GM21528 (cell line): ENCODE data around the gene SLC6A4.
"Not testable (repeated sequence)": the region's sequence is repeated elsewhere in the genome, so short reads cannot be mapped to it uniquely, and the experiment has no call there.

Experiments used
- ATAC-seq: cut with Tn5 transposase; IDR thresholded peaks from one replicate; pipeline ENCODE4 v1.9.1; 2021; ENCODE audit warnings: mild to moderate bottlenecking, moderate library complexity; ENCODE audit not compliant: unreplicated experiment, low FRiP score

The SLC6A4 gene

DNA sequence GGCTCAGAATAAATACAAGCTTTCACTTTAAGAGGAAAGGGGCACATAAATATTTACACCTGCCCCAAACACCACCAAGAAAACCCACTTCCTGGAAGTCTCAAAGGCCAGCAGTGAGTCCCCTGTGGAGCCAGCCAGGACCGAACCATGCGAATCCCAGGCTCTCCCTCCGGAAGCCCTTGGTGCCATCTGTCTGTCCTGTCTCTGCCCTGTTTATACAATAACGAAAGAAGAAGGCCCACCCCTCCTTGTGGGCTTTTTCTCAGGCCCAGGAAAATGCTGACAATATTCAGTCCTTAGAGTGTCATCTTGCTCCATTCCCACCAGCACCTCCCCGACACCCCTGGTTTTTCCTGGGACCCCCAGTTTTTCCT, 3.6 kb upstream of the SLC6A4 start:
- no peak for ATAC-seq

- no peak for ATAC-seq
Observed at GRCh38 chr17:30238387-30239088, 3.0 kb upstream of the SLC6A4 start.

- ATAC-seq = no peak
Observed at GRCh38 chr17:30238003-30238344, 2.5 kb upstream of the SLC6A4 start.

DNA sequence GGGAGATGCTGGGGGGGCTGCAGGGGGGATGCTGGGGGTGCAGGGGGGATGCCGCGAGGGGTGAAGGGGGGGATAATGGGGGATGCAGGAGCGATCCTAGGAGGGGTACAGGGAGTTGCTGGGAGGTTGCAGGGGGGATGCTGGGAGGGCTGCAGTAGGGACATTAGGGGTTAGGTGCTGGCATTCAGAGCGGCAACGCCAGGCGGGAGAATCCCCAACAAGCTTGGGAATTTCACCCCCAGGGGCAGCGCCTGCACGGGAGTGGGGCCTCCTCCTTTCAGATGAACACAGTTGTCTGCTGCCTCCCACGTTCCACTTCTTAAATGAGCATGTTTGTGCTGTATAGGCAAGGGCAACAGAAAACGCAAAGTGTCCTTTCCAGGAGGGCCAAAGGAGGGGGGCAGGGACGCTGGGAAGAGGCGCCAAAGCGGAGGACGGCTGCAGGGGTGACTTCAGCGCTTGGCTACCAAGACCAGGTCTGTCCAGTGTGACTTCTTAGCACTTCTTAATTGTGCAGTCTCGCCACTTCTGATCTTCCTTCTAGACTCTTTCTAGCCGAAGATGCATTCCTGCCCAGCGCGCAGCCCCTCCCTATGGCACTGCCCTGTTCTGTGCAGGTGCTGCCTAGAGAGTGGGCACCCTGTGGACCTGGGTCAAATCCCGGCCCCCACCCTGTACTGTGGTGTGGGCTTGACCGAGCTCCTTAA, 2.0 kb upstream of the SLC6A4 start:
- ATAC-seq = no peak

DNA sequence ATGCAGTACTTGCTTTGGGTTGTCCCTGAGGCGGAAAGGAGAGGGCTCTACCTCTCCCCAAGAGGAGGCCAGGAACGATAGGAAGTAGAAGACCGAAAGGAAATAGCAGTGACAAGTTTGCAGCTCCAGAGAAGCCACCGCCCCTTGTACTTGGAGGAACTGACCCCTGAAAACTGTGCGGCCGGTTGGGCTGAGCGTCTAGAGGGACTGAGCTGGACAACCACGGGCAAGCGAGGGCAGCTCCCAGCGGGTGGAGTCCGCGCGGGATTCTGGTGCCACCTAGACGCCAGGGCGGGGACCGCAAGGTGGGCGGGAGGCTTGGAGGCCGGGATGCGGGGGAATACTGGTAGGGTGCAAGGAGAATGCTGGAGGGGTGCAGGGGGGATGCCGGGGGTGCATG, 1.3 kb upstream of the SLC6A4 start:
- ATAC-seq = no peak

GRCh38 chr17:30236297-30236624, 764 bp upstream of the SLC6A4 start:
- ATAC-seq = no peak

DNA sequence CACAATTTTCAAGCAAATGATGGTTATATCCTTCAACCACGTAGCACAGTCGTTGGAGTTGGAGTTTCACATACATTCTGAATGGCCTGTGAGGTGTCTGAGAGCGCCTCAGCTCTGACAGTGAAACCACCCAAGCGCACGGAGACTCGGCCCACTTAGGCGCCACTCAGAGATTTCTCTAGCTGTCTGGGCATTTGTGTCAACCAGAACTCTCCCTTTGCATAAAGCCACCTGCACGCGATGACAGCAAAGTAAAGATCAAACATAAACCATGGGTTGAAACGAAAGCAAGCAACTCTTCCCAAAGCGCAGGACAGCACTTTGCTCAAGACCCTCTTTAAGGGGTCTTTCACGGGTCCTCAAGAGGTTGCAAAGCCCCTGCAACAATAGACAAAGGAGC, 533 bp downstream of the SLC6A4 start:
- ATAC-seq = no peak

- ATAC-seq = no peak
Observed at GRCh38 chr17:30234296-30234695, 1.2 kb downstream of the SLC6A4 start.

- ATAC-seq = no peak
Observed at GRCh38 chr17:30232824-30233427, 2.6 kb downstream of the SLC6A4 start.

- no peak for ATAC-seq
Observed at GRCh38 chr17:30232015-30232823, 3.3 kb downstream of the SLC6A4 start.

- no peak for ATAC-seq
Observed at GRCh38 chr17:30230596-30231125, 4.8 kb downstream of the SLC6A4 start.

- ATAC-seq = not testable (repeated sequence)
Observed at GRCh38 chr17:30230009-30230408, 5.5 kb downstream of the SLC6A4 start.

GRCh38 chr17:30229012-30229411, 6.5 kb downstream of the SLC6A4 start:
- no peak for ATAC-seq

DNA sequence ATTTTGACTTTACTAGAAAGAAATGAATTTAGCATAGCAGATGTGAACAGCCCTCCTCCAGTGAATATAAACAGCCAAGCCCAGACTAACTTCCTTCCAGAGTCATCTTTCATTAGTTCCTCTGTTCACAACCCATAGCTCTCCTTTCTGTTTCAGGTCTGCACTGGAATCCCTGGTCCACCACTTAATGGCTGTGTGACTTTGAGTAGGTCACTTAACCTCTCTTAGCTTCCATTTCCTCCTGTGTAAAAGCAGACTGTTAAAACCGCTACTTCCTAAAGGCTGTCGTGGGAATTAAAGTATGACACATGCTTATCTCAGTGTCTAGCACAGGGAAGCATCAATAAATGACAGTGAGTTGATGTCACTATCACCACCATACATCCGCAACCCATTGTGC, 7.5 kb downstream of the SLC6A4 start:
- ATAC-seq = no peak

DNA sequence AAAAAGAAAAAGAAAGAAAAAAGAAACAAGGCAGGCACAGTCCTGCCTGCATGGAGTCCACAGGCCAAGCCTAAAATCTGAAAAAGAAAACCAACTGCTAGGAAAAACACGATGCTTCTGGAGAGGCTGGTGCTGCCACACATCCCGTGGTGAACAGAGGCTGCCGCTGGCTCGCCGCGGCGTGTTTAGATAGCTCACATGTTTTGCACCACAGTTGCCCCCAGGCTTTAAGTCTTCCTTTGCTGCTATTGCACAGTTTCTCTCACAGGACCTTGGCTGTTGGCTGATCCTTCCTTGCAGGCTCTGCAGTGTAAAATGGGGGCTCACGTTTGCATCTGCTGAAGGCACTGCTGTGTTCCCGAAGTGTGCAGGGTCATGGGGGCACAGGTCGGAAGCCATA, 8.6 kb downstream of the SLC6A4 start:
- ATAC-seq = no peak

DNA sequence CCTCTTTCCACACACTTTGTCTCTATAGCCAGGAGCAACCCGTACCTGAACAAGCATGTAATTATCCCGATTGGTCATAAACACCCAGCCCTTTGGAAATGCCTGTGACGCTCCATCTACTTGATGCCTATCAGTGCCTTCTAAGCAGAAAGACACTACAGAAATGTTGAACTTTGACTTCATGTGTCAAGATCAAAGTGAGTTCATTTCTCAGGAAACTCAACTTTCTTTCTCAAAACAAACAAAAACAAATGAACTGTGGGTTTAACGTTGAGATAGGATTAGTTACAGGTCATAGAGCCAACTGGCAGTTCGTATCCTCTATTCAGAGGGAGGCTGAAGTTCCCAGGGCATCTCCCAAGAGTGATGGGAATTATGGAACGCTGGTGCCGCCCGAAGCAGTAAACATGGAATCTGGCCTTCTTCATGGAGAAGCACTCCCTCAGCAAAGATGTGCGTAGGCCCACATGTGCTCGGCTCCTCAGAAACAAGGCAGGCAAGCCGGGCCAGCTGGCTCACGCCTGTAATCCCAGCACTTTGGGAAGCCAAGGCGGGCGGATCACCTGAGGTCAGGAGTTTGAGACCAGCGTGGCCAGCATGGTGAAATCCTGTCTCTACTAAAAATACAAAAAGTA, 9.5 kb downstream of the SLC6A4 start:
- no peak for ATAC-seq

- no peak for ATAC-seq
Observed at GRCh38 chr17:30225112-30225511, 10.4 kb downstream of the SLC6A4 start.

DNA sequence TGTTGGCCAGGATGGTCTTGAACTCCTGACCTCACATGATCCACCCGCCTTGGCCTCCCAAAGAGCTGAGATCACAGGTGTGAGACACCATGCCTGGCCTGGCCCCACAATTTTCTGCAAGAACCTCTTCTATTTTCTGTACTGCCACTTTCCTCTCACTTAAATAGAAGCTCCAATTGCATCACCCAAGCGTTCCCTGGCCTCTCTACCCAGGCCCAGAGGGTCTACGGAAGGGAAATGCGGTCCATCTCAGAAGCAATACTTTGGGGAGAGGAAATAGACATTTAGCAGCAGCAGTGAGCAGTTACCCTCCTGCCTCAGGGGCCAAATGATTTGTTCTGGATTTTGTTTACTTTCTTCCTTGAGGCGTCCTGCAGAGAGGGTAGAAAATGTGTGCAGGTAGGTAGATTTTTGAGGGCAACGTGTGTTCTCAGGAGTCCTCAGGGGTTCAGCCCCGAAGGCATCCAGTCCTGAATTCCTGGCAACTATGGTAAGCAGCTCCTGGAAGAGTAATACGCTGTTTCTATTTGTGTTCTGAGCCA, 11.0 kb downstream of the SLC6A4 start:
- ATAC-seq = no peak

- ATAC-seq = no peak
Observed at GRCh38 chr17:30222721-30223175, 12.7 kb downstream of the SLC6A4 start.

DNA sequence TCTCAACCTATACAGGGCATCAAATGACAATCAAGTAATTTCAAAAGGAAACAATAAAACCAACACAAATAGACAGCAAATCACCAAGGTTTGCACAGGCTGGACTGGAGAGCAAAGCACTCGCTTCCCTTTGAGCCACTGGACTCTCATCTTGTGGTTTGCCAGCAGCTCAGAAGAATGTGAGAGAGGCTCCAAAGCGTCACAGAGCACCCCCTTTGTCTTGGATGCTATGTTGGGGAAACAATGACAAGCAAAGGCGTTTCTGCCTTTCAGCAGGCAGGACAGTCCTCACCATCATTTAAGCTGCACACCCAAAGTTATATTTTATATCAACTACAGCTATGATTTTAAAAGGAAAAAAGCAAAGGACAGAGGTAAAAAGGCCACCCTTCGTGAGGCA, 13.2 kb downstream of the SLC6A4 start:
- ATAC-seq = no peak
